Measurements from ENCODE around the gene NALCN. TPM values are rescaled to one million over a fixed set of nuclear protein-coding genes. Genes with fewer than 3 reads are reported as not detected.
A peak's percentile ranks its signal among the peaks of the same experiment; 100 is the strongest.

Gene NALCN
- total RNA-seq, 1 donor from 2014 or later: 18.5 TPM

- intact Hi-C loops (cut with DNase I): loop anchor here (10.0 kb wide), 1 partner anchor 138 kb away; no protein-coding TSS in a partner anchor
- no peak for DNase-seq (ENCODE audit: low spot score in 2 of 2)
- H3K9me3 ChIP-seq: no peaks in the 10 kb centered on the region
These were observed 259.0 kb downstream of the NALCN start for GRCh38 chr13:101157261-101157660.

GRCh38 chr13:101155920-101156319 is 260.4 kb downstream of the NALCN start:
- DNase-seq (ENCODE audit: low spot score in 2 of 2): no peak
- H3K27me3 ChIP-seq: no peaks in the 10 kb centered on the region
- no peak overlapping the region for H3K27ac ChIP-seq
- TF ChIP-seq, protein P1, sequence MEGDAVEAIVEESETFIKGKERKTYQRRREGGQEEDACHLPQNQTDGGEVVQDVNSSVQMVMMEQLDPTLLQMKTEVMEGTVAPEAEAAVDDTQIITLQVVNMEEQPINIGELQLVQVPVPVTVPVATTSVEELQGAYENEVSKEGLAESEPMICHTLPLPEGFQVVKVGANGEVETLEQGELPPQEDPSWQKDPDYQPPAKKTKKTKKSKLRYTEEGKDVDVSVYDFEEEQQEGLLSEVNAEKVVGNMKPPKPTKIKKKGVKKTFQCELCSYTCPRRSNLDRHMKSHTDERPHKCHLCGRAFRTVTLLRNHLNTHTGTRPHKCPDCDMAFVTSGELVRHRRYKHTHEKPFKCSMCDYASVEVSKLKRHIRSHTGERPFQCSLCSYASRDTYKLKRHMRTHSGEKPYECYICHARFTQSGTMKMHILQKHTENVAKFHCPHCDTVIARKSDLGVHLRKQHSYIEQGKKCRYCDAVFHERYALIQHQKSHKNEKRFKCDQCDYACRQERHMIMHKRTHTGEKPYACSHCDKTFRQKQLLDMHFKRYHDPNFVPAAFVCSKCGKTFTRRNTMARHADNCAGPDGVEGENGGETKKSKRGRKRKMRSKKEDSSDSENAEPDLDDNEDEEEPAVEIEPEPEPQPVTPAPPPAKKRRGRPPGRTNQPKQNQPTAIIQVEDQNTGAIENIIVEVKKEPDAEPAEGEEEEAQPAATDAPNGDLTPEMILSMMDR (IDR thresholded peaks at IDR 0.05): peak in 1 of 3 experiments; percentile 19
- intact Hi-C loops (cut with DNase I): loop anchor here (10.0 kb wide), 1 partner anchor 139 kb away; no protein-coding TSS in a partner anchor
- H3K36me3 ChIP-seq: no peaks in the 10 kb centered on the region
- no peaks in the 10 kb centered on the region for H3K4me1 ChIP-seq
- H3K4me3 ChIP-seq: no peak overlapping the region
- H3K9me3 ChIP-seq: no peaks in the 10 kb centered on the region

More at GRCh38 chr13:101157261-101157660, 259.0 kb downstream of the NALCN start:
- TF ChIP-seq, protein P1 (IDR thresholded peaks at IDR 0.05): no peak
- Histone ChIP-seq H3K4me3 (no peak overlapping the region), H3K4me1 (no peaks in the 10 kb centered on the region), H3K27me3 (no peaks in the 10 kb centered on the region), H3K27ac (no peak overlapping the region), H3K36me3 (no peaks in the 10 kb centered on the region)

DNA sequence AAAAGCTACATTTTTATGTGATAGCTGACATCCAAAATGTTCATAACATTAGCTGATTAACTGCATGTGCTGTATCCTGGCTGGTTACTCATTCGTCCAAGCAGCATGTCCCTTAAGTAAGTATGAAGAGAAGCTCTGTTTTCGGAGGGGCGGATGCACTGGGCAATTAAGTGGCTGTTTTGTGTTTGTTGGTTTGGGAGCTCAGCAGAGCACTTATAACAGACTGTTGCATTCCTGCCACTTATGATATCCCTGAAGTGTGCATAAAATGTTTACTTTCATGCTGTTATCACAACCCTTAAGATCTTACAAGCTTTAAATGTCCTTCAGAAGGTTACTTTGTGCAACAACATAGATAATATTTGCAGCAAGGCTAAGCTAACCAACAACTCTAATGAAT is 264.1 kb downstream of the NALCN start:
- no peaks in the 10 kb centered on the region for H3K4me1 ChIP-seq
- no peak overlapping the region for H3K4me3 ChIP-seq
- no peak for DNase-seq (ENCODE audit: low spot score in 2 of 2)
- TF ChIP-seq, protein P1 (IDR thresholded peaks at IDR 0.05): no peak
- no peaks in the 10 kb centered on the region for H3K27me3 ChIP-seq
- H3K36me3 ChIP-seq: no peaks in the 10 kb centered on the region
- intact Hi-C loops (cut with DNase I): loop anchor here (5.0 to 10.0 kb wide), 2 partner anchors 143 to 300 kb away; partner anchors contain the start of gene ITGBL1
- H3K9me3 ChIP-seq: no peaks in the 10 kb centered on the region
- H3K27ac ChIP-seq: no peak overlapping the region

DNA sequence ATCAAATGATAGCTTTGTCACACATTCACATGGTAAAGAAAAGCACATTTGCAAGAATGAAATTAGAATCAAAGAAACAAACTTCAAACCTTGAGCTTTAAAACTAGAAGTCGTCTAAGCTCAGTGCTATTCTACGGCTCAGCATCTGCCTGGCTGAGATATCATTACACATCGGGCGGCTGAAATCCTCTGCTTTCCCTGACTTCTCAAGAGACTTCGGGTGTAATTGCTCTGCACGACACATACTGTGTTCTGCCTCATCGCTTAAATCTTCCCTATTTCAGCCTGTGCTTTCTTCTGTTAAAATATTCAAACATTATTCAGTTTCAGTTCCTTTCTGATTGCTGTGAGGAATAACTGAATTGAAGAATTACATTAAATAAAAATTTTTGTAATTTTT is 265.3 kb downstream of the NALCN start:
- Histone ChIP-seq H3K4me1 (no peaks in the 10 kb centered on the region), H3K9me3 (no peaks in the 10 kb centered on the region), H3K27me3 (no peaks in the 10 kb centered on the region), H3K27ac (no peak overlapping the region), H3K4me3 (no peak overlapping the region), H3K36me3 (no peaks in the 10 kb centered on the region)
- intact Hi-C loops (cut with DNase I): loop anchor here (5.0 to 10.0 kb wide), 2 partner anchors 144 to 301 kb away; partner anchors contain the start of gene ITGBL1
- TF ChIP-seq, protein P1 (IDR thresholded peaks at IDR 0.05): no peak
- no peak for DNase-seq (ENCODE audit: low spot score in 2 of 2)

DNA sequence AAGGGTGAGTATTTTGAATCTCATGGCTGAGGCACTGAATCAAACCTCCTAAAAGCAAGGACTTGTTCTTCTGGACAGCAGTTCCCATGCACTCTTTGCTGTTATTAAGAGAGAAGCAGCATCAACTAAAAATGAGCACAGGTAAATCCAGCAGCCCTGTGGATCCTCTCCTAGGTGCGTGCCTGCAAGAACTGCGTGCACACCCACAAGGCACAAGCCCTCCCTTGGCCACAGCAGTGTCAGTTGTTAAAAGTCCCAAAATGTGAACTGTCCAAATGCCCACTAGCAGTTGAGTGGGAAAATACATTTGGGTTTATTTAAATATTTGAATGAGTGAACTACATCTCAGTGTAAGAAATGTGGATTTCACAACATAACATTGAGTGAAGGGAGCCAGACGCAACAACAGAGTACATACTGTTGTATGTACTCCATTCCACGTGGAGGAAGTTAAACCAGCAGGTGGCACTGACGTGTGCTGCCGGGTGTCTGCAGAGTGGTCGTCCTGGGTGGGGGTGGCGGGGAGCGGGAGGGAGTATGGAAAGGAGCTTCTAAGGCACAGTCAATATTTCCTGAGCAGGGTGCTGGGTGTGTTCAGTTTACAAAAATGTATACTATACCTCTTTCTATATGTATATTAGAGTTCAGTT is 266.4 kb downstream of the NALCN start:
- no peak for DNase-seq (ENCODE audit: low spot score in 2 of 2)
- intact Hi-C loops (cut with DNase I): loop anchor here (5.0 to 10.0 kb wide), 4 partner anchors 145 to 795 kb away; partner anchors contain the start of gene ITGBL1

More for the DNA sequence above, 266.4 kb downstream of the NALCN start:
- Histone ChIP-seq H3K4me3 (no peak overlapping the region), H3K4me1 (no peaks in the 10 kb centered on the region), H3K27me3 (no peaks in the 10 kb centered on the region), H3K9me3 (no peaks in the 10 kb centered on the region), H3K27ac (no peak overlapping the region), H3K36me3 (no peaks in the 10 kb centered on the region)
- TF ChIP-seq, protein P1 (IDR thresholded peaks at IDR 0.05): peak in 2 of 3 experiments; percentile 13 to 49
